CD4-positive, alpha-beta T cell (primary cell): ENCODE data around the gene PDCD4. TPM values are rescaled to one million over a fixed set of nuclear protein-coding genes. Genes with fewer than 3 reads are reported as not detected.

ENCODE experiments used
- ATAC-seq: fragments of 200-7000 bp; cut with Tn5 transposase; one replicate; pipeline ENCODE4 v1.10.0; 2022; ENCODE audit warnings: mild to moderate bottlenecking; ENCODE audit not compliant: poor library complexity
- CTCF ChIA-PET: fragments of 350-600 bp; sonication (Branson Sonifier 250); formaldehyde crosslinking; loops from one replicate; lab custom pipeline; 2021; ENCODE audit warnings: antibody characterized with exemption, inconsistent platforms; lab: Charles Lee
- POLR2A ChIA-PET: fragments of 350-600 bp; sonication (Branson Sonifier 250); formaldehyde crosslinking; loops from one replicate; lab custom pipeline; 2021; ENCODE audit warnings: antibody characterized with exemption, inconsistent platforms; lab: Charles Lee
- DNase-seq, 14 experiments: peaks; one replicate each; pipeline ENCODE4 v3.0.0-alpha.2; 2013 to 2020; ENCODE audit warnings: mixed read lengths in 2 of 14
- H3K27ac ChIP-seq, 2 donors: one replicate each; pipeline versions ENCODE4 v1.5.1 to v1.7.0; 2013; ENCODE audit warnings: low read length in 2 of 2, low read depth in 1 of 2, mild to moderate bottlenecking in 1 of 2
- H3K27me3 ChIP-seq, 2 experiments: 1 replicate in 1 of 2; 2 replicates in 1 of 2; pipeline versions ENCODE4 v1.6.1 to v1.7.0; 2013; ENCODE audit warnings: low read length in 2 of 2, control low read depth in 1 of 2, mild to moderate bottlenecking in 1 of 2, moderate library complexity in 1 of 2; ENCODE audit not compliant: insufficient read depth in 2 of 2, control insufficient read depth in 1 of 2
- H3K36me3 ChIP-seq: one replicate; pipeline ENCODE4 v1.6.1; 2013; ENCODE audit warnings: low read length, control low read depth; ENCODE audit not compliant: insufficient read depth
- H3K4me1 ChIP-seq: one replicate; pipeline ENCODE4 v1.6.1; 2013; ENCODE audit warnings: low read length, control low read depth; ENCODE audit not compliant: insufficient read depth
- H3K4me3 ChIP-seq: one replicate; pipeline ENCODE4 v1.5.1; 2013; ENCODE audit warnings: mild to moderate bottlenecking, low read length, moderate library complexity
- H3K9me3 ChIP-seq, 2 experiments: 1 replicate in 1 of 2; 2 replicates in 1 of 2; pipeline versions ENCODE4 v1.6.1 to v1.7.0; 2013; ENCODE audit warnings: low read length in 2 of 2, mild to moderate bottlenecking in 2 of 2, control low read depth in 1 of 2, moderate library complexity in 1 of 2; ENCODE audit not compliant: control insufficient read depth in 1 of 2, insufficient read depth in 1 of 2
- H3K27ac Mint-ChIP-seq: one replicate; pipeline ENCODE4 v1.8.0; 2020; ENCODE audit warnings: mixed read lengths
- H3K27me3 Mint-ChIP-seq: one replicate; pipeline ENCODE4 v1.8.0; 2021; ENCODE audit warnings: mixed read lengths
- H3K36me3 Mint-ChIP-seq: one replicate; pipeline ENCODE4 v1.8.0; 2021; ENCODE audit warnings: low read depth, mixed read lengths
- H3K4me1 Mint-ChIP-seq: one replicate; pipeline ENCODE4 v1.8.0; 2021; ENCODE audit warnings: low read depth, mixed read lengths
- H3K4me3 Mint-ChIP-seq: one replicate; pipeline ENCODE4 v1.8.0; 2020; ENCODE audit warnings: mild to moderate bottlenecking, mixed read lengths
- H3K9me3 Mint-ChIP-seq: one replicate; pipeline ENCODE4 v1.8.0; 2020; ENCODE audit warnings: mixed read lengths
- CTCF ChIP-seq: fragments of 200-600 bp; IDR thresholded peaks from one replicate; pipeline ENCODE4 v1.8.0; 2022; ENCODE audit warnings: antibody characterized with exemption, mild to moderate bottlenecking
- intact Hi-C, 2 experiments: fragments of 100-400 bp; cut with DNase I in 1 of 2; cut with micrococcal nuclease in 1 of 2; formaldehyde crosslinking; loops; one replicate each; pipeline versions ENCODE4 v1.15.1 to v1.9.0; 2023 to 2025; cut with DNase I, micrococcal nuclease
- total RNA-seq, 174 experiments: library from RNA in 2 of 174; stranded (reverse) in 2 of 174; gene quantifications; one replicate each; pipeline ENCODE4 v1.2.3 and lab custom pipeline; 2021 to 2026

PDCD4 gene
- total RNA-seq, 2 experiments from 2014 or later = 352 to 358 TPM

- Mint-ChIP-seq H3K4me3 (no peak overlapping the region), H3K27me3 (no peaks in the 10 kb centered on the region), H3K27ac (peak overlapping the region; percentile 28), H3K4me1 (peaks cover 66% of the 10 kb centered on the region), H3K36me3 (peaks cover 94% of the 10 kb centered on the region), H3K9me3 (no peaks in the 10 kb centered on the region)
- peak; percentile 18 for ATAC-seq
- H3K27ac ChIP-seq = no peak overlapping the region
- CTCF ChIA-PET = interaction anchor here (1.4 to 1.8 kb wide), 4 partner anchors 11 to 146 kb away, joined by 4 to 8 read pairs (median 5); no protein-coding TSS in a partner anchor
- no peaks in the 10 kb centered on the region for H3K27me3 ChIP-seq
- TF ChIP-seq CTCF = no peak
- H3K4me3 ChIP-seq = no peak overlapping the region
- no peaks in the 10 kb centered on the region for H3K9me3 ChIP-seq
- H3K36me3 ChIP-seq = peaks cover 93% of the 10 kb centered on the region
- POLR2A ChIA-PET = interaction anchor here (0.6 to 1.6 kb wide), 6 partner anchors 16 to 221 kb away, joined by 3 to 5 read pairs (median 3); no protein-coding TSS in a partner anchor
- intact Hi-C loops = loop anchor here (1.0 to 10.0 kb wide), 9 partner anchors 9 to 588 kb away; partner anchors contain the start of gene SMNDC1 (in 1 of the 2)
- no peaks in the 10 kb centered on the region for H3K4me1 ChIP-seq
- DNase-seq = no peak
These were observed 21.0 kb downstream of the PDCD4 start for GRCh38 chr10:110892602-110893288.

- DNase-seq (peak in 4 of 14 experiments; percentile 10 to 77 (median 74)), ATAC-seq (peak; percentile 74)
- POLR2A ChIA-PET = interaction anchor here (0.6 to 1.8 kb wide), 9 partner anchors 22 to 647 kb away, joined by 3 to 13 read pairs (median 3); partner anchors contain the start of gene PDCD4
- no peaks in the 10 kb centered on the region for H3K9me3 Mint-ChIP-seq
- H3K27me3 Mint-ChIP-seq = no peaks in the 10 kb centered on the region
- H3K36me3 Mint-ChIP-seq = peaks cover 97% of the 10 kb centered on the region
- TF ChIP-seq CTCF = peak; percentile 79
- H3K4me3 Mint-ChIP-seq = peak overlapping the region; percentile 6
- H3K4me1 Mint-ChIP-seq = peaks cover 61% of the 10 kb centered on the region
- Histone ChIP-seq H3K9me3 (no peaks in the 10 kb centered on the region), H3K4me3 (no peak overlapping the region), H3K27me3 (no peaks in the 10 kb centered on the region), H3K36me3 (peaks cover 93% of the 10 kb centered on the region), H3K4me1 (no peaks in the 10 kb centered on the region), H3K27ac (no peak overlapping the region)
- CTCF ChIA-PET = interaction anchor here (0.8 to 1.6 kb wide), 8 partner anchors 9 to 294 kb away, joined by 3 to 8 read pairs (median 4); partner anchors contain the start of gene BBIP1
- intact Hi-C loops = loop anchor here (1.0 to 10.0 kb wide), 10 partner anchors 10 to 589 kb away; partner anchors contain the start of gene SMNDC1 (in 1 of the 2)
- peak overlapping the region; percentile 51 for H3K27ac Mint-ChIP-seq
These were observed 21.9 kb downstream of the PDCD4 start for GRCh38 chr10:110893559-110894179.

- CTCF ChIA-PET = interaction anchor here (1.1 to 1.4 kb wide), 3 partner anchors 9 to 151 kb away, joined by 3 to 4 read pairs (median 4); no protein-coding TSS in a partner anchor
- H3K4me1 Mint-ChIP-seq = peaks cover 46% of the 10 kb centered on the region
- peaks cover 97% of the 10 kb centered on the region for H3K36me3 Mint-ChIP-seq
- H3K9me3 Mint-ChIP-seq = no peaks in the 10 kb centered on the region
- no peaks in the 10 kb centered on the region for H3K27me3 Mint-ChIP-seq
- no peak overlapping the region for H3K4me3 Mint-ChIP-seq
- Histone ChIP-seq H3K27ac (no peak overlapping the region), H3K4me3 (no peak overlapping the region), H3K4me1 (no peaks in the 10 kb centered on the region), H3K9me3 (no peaks in the 10 kb centered on the region), H3K27me3 (no peaks in the 10 kb centered on the region), H3K36me3 (peaks cover 89% of the 10 kb centered on the region)
- POLR2A ChIA-PET = interaction anchor here (0.6 to 3.0 kb wide), 9 partner anchors 13 to 156 kb away, joined by 3 to 13 read pairs (median 4); partner anchors contain the start of genes BBIP1 and SHOC2
- ATAC-seq (no peak), DNase-seq (no peak)
- intact Hi-C loops = loop anchor here in 1 of 2 experiments (10.0 kb wide), 1 partner anchor 592 kb away; the partner anchor contains the start of gene SMNDC1
- TF ChIP-seq CTCF = no peak
- H3K27ac Mint-ChIP-seq = no peak overlapping the region
These were observed 25.5 kb downstream of the PDCD4 start for GRCh38 chr10:110897184-110897583.
